Measurements from ENCODE around the gene UBE2U. TPM values are rescaled to one million over a fixed set of nuclear protein-coding genes. Genes with fewer than 3 reads are reported as not detected.
"Not testable (repeated sequence)": the region's sequence is repeated elsewhere in the genome, so short reads cannot be mapped to it uniquely, and the experiment has no call there.

The UBE2U gene
- polyA plus RNA-seq, 1 experiment: not detected

GRCh38 chr1:64235181-64235580, 31.8 kb downstream of the UBE2U start:
- Histone ChIP-seq H3K4me3 (ENCODE audit: low read depth, low read length) (no peak overlapping the region), H3K36me3 (ENCODE audit: control insufficient read depth, insufficient read depth, low read length) (no peaks in the 10 kb centered on the region), H3K27me3 (ENCODE audit: control insufficient read depth, insufficient read depth, low read length) (peaks cover 2% of the 10 kb centered on the region)
- DNase-seq (ENCODE audit: low read depth): no peak
- ChIA-PET CTCF (interaction anchor here (1.0 kb wide), 1 partner anchor 561 kb away, joined by 4 read pairs; no protein-coding TSS in a partner anchor), POLR2A (no interaction called here)
- TF ChIP-seq CTCF (IDR thresholded peaks at IDR 0.05; ENCODE audit: insufficient read depth, low read depth, low read length): no peak

DNA sequence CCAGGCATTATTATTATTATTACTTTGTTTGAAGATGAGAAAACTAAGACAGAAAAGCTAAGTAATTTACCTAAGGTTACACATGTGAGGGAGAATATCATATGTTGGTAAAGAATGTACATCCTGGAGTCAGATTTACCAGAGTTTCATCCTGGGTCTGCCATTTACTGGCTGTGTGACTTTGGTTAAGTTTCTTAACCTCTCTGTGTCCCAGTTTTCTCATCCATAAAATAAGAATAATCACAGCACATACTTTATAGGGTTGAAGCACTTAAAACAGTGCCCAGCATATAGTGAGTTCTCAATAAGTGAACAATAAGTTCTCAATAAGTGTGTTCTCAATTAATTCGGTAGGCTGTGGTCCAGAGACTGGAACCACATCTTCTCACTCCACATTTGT, 32.5 kb downstream of the UBE2U start:
- no peak for TF ChIP-seq CTCF (IDR thresholded peaks at IDR 0.05; ENCODE audit: insufficient read depth, low read depth, low read length)
- POLR2A ChIA-PET: no interaction called here
- H3K27me3 ChIP-seq (ENCODE audit: control insufficient read depth, insufficient read depth, low read length): peaks cover 2% of the 10 kb centered on the region
- no peak for DNase-seq (ENCODE audit: low read depth)
- no peaks in the 10 kb centered on the region for H3K36me3 ChIP-seq (ENCODE audit: control insufficient read depth, insufficient read depth, low read length)
- no peak overlapping the region for H3K4me3 ChIP-seq (ENCODE audit: low read depth, low read length)
- CTCF ChIA-PET: interaction anchor here (1.0 kb wide), 1 partner anchor 561 kb away, joined by 4 read pairs; no protein-coding TSS in a partner anchor

GRCh38 chr1:64236541-64236954, 33.1 kb downstream of the UBE2U start:
- DNase-seq (ENCODE audit: low read depth): no peak
- CTCF ChIA-PET: no interaction called here
- Histone ChIP-seq H3K36me3 (ENCODE audit: control insufficient read depth, insufficient read depth, low read length) (no peaks in the 10 kb centered on the region), H3K4me3 (ENCODE audit: low read depth, low read length) (no peak overlapping the region), H3K27me3 (ENCODE audit: control insufficient read depth, insufficient read depth, low read length) (peaks cover 2% of the 10 kb centered on the region)
- no peak for TF ChIP-seq CTCF (IDR thresholded peaks at IDR 0.05; ENCODE audit: insufficient read depth, low read depth, low read length)
- POLR2A ChIA-PET: no interaction called here

- DNase-seq (ENCODE audit: low read depth); H3K27me3 ChIP-seq (ENCODE audit: control insufficient read depth, insufficient read depth, low read length); POLR2A ChIA-PET; H3K36me3 ChIP-seq (ENCODE audit: control insufficient read depth, insufficient read depth, low read length); H3K4me3 ChIP-seq (ENCODE audit: low read depth, low read length): not testable (repeated sequence)
- CTCF ChIA-PET: interaction anchor here (0.5 to 0.9 kb wide), 3 partner anchors 318 to 614 kb away, joined by 3 to 4 read pairs (median 3); no protein-coding TSS in a partner anchor
Observed at GRCh38 chr1:64239519-64239918, 36.1 kb downstream of the UBE2U start.

DNA sequence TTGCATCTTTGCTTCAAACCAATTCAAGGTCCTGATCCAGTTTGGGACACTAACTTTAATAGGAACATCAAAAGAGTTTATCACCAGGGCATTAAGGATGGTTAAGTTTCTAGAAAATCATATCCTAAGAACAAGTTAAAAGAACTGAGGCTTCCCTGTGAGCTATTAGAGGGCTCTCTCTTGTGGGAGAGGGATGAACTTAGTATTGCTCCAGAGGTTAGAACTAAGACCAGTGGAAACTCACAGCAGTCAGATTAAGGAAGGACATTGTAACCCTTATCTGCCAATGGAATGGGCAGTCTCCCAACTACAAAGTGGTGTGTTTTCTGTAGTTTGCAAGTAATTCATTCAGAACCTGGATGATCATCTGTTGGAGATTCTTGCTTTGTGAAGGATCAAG, 36.8 kb downstream of the UBE2U start:
- no peak for DNase-seq (ENCODE audit: low read depth)
- peaks cover 2% of the 10 kb centered on the region for H3K27me3 ChIP-seq (ENCODE audit: control insufficient read depth, insufficient read depth, low read length)
- H3K36me3 ChIP-seq (ENCODE audit: control insufficient read depth, insufficient read depth, low read length): no peaks in the 10 kb centered on the region
- TF ChIP-seq CTCF (IDR thresholded peaks at IDR 0.05; ENCODE audit: insufficient read depth, low read depth, low read length): no peak
- ChIA-PET CTCF (interaction anchor here (0.5 to 0.8 kb wide), 3 partner anchors 451 to 615 kb away, joined by 3 to 4 read pairs (median 4); no protein-coding TSS in a partner anchor), POLR2A (no interaction called here)
- H3K4me3 ChIP-seq (ENCODE audit: low read depth, low read length): no peak overlapping the region

DNA sequence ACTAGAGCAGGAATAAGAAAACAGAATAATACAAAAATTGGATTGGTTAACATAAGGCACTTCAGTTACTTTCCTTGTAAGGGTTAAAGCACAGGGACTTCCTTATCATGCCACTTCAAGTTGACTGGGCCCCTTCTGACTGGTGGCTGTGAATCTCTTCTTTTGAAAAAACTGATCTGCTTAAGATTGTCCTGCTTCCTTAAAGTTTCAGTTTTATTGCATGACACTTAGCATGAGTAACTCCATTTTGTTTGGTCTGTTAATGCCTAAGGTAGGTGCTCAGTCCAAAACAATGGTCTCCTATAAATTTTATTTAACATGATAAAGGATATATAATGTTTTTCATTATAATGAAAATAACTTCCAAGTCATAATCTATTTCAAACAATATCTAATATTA, 37.6 kb downstream of the UBE2U start:
- Histone ChIP-seq H3K27me3 (ENCODE audit: control insufficient read depth, insufficient read depth, low read length) (peaks cover 2% of the 10 kb centered on the region), H3K4me3 (ENCODE audit: low read depth, low read length) (no peak overlapping the region), H3K36me3 (ENCODE audit: control insufficient read depth, insufficient read depth, low read length) (no peaks in the 10 kb centered on the region)
- POLR2A ChIA-PET: no interaction called here
- CTCF ChIA-PET: interaction anchor here (0.8 to 4.4 kb wide), 4 partner anchors 104 to 581 kb away, joined by 3 to 23 read pairs (median 4); no protein-coding TSS in a partner anchor
- no peak for DNase-seq (ENCODE audit: low read depth)
- no peak for TF ChIP-seq CTCF (IDR thresholded peaks at IDR 0.05; ENCODE audit: insufficient read depth, low read depth, low read length)

All from BJ (cell line).